AG04450 (cell line): ENCODE data around the gene XPNPEP1. TPM values are rescaled to one million over a fixed set of nuclear protein-coding genes. Genes with fewer than 3 reads are reported as not detected.

ENCODE experiments used
- CTCF ChIA-PET: fragments of 300-600, 350-600 bp; formaldehyde crosslinking; extraction: SDS; loops from one replicate; lab custom pipeline; 2022; ENCODE audit warnings: antibody characterized with exemption, inconsistent platforms; lab: Charles Lee
- POLR2A ChIA-PET: fragments of 350-600 bp; formaldehyde crosslinking; extraction: SDS; loops from one replicate; lab custom pipeline; 2021; ENCODE audit warnings: antibody characterized with exemption, inconsistent platforms; lab: Yijun Ruan, JAX
- DNase-seq: peaks from one replicate; pipeline ENCODE4 v3.0.0-alpha.2; 2011; ENCODE audit warnings: low read depth, low spot score
- H3K27ac ChIP-seq: one replicate; pipeline ENCODE4 v1.5.1; 2012; ENCODE audit warnings: low read depth, low read length, control low read depth
- H3K27me3 ChIP-seq: one replicate; pipeline ENCODE4 v1.6.0; 2012; ENCODE audit warnings: low read length; ENCODE audit not compliant: control insufficient read depth, insufficient read depth
- H3K4me3 ChIP-seq: 2 replicates; pipeline ENCODE4 v1.5.1; 2011; ENCODE audit warnings: mild to moderate bottlenecking, low read depth, low read length, control low read depth
- H3K9me3 ChIP-seq: 2 replicates; pipeline ENCODE4 v1.5.1; 2012; ENCODE audit warnings: low read length; ENCODE audit not compliant: control insufficient read depth, insufficient read depth
- polyA minus RNA-seq: library from RNA; depleted of rRNA, polyadenylated mRNA; stranded (reverse); fragments of >200 nt; gene quantifications from 2 replicates; pipeline ENCODE4 v1.2.3, GENCODE V29; 2011; rRNA and poly(A)+ RNA removed
- polyA plus RNA-seq: library from polyadenylated mRNA; depleted of rRNA; stranded (reverse); fragments of >200 nt; gene quantifications from 2 replicates; pipeline ENCODE4 v1.2.3, GENCODE V29; 2011; rRNA removed
- TF ChIP-seq, protein P1 (sequence below): IDR thresholded peaks from 2 replicates; pipeline ENCODE4 v1.5.1; 2011; ENCODE audit warnings: low read depth, low read length, control low read depth, inconsistent platforms

Gene XPNPEP1
- polyA plus RNA-seq (134 and 209 TPM in 2 replicates), polyA minus RNA-seq (303 and 472 TPM in 2 replicates)

DNA sequence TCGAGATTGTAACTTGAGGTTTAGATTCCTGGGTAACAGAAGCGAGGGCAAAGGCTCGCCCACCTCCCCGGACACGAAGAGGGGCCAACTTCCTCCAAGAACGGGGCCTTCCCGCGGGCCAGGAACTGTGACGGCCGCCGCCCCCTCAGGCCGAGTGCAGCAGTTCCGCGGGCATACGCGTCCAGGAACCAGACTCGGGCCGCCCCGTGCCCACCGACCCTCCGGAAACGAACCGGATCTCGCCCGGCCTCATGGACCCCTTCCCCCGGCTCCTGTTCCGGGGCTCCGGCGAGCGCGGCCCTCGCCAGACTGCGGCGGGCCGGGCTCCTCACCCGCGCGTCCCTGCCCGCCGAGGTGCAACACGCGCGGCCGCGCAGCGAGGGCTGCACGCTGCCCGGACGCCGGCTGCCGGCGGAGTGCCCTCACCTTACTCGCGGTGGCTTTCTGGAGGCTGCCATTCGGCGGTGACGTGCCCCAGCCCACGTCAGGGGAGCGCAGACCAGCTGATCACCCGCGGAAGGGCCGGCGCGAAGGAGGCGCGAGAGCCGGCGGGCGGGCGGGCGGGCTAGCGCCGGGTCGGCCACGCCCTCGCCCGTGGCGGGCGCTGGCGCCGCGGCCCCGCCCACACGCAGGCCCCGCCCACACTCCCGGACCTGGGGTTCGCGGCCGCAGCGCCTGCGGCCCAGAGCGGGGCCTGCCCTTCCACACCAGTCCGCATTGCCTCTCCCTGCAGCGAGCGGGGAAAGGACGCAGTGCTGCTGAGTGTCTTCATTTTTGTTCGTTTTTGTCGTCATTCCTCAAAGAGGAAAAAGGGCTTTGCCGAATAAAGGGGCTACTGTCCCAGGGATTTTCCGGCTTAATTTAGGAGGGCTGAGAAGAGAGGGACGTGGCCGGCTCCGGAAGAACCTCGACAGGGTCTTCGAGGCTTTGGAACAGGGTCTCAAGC lies at the start of gene XPNPEP1:
XPNPEP1 (minus strand) TSS at position 536 of the 946 bp plus-strand sequence; CDS start at position 458, 78 bp downstream.
- POLR2A ChIA-PET: interaction anchor here (0.7 to 1.0 kb wide), 2 partner anchors 80 to 84 kb away, joined by 3 to 4 read pairs; partner anchors contain the start of gene ADD3
- peak; percentile 37 for DNase-seq
- TF ChIP-seq, protein P1, sequence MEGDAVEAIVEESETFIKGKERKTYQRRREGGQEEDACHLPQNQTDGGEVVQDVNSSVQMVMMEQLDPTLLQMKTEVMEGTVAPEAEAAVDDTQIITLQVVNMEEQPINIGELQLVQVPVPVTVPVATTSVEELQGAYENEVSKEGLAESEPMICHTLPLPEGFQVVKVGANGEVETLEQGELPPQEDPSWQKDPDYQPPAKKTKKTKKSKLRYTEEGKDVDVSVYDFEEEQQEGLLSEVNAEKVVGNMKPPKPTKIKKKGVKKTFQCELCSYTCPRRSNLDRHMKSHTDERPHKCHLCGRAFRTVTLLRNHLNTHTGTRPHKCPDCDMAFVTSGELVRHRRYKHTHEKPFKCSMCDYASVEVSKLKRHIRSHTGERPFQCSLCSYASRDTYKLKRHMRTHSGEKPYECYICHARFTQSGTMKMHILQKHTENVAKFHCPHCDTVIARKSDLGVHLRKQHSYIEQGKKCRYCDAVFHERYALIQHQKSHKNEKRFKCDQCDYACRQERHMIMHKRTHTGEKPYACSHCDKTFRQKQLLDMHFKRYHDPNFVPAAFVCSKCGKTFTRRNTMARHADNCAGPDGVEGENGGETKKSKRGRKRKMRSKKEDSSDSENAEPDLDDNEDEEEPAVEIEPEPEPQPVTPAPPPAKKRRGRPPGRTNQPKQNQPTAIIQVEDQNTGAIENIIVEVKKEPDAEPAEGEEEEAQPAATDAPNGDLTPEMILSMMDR: no peak
- Histone ChIP-seq H3K9me3 (no peaks in the 10 kb centered on the region; the same call in 1 of the 2 replicates), H3K4me3 (peak within 1 kb of the TSS; percentile 80), H3K27ac (peak within 1 kb of the TSS; percentile 52), H3K27me3 (no peaks in the 10 kb centered on the region)
- CTCF ChIA-PET: no interaction called here

GRCh38 chr10:109972372-109973001 lies 49.2 kb upstream of the XPNPEP1 start:
- H3K27ac ChIP-seq: no peak overlapping the region
- no peak for DNase-seq
- POLR2A ChIA-PET: no interaction called here
- H3K4me3 ChIP-seq: no peak overlapping the region
- no peaks in the 10 kb centered on the region for H3K27me3 ChIP-seq
- TF ChIP-seq, protein P1: no peak
- CTCF ChIA-PET: no interaction called here
- H3K9me3 ChIP-seq: no peaks in the 10 kb centered on the region; the same call in 1 of the 2 replicates

GRCh38 chr10:109971634-109972033 lies 48.3 kb upstream of the XPNPEP1 start:
- CTCF ChIA-PET: no interaction called here
- no peaks in the 10 kb centered on the region; the same call in 1 of the 2 replicates for H3K9me3 ChIP-seq
- DNase-seq: no peak
- no peak overlapping the region for H3K4me3 ChIP-seq
- POLR2A ChIA-PET: no interaction called here
- H3K27ac ChIP-seq: no peak overlapping the region
- no peaks in the 10 kb centered on the region for H3K27me3 ChIP-seq
- TF ChIP-seq, protein P1: no peak

DNA sequence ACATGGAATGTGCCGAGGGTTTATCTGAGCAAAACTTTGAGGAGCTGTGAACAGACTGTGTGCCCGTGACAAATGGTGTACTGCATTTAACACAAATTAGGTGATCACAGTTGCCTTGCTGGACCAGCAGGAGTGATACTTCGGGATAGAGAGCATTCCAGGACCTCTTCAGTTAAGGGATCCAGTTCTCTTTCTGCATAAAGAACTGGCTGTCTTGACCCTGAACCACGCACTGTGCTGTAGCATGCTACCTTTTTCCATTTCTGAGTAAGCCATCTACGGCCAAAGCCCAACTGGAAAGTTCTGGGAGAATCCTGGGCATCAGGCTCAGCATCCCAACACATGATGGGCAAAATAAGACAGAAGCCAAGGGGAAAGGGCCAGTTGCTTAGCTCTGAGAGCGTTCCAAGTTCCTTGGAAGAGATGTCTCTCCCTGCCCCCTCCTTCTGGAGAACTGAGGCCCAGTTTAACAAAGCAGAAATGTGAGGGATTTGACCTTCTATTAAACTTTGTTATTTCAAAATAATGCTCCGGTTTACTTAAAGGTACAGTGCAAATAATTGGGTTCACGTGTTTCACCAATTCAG lies 46.5 kb upstream of the XPNPEP1 start:
- H3K27ac ChIP-seq: no peak overlapping the region
- no peak overlapping the region for H3K4me3 ChIP-seq
- POLR2A ChIA-PET: no interaction called here
- H3K9me3 ChIP-seq: no peaks in the 10 kb centered on the region; the same call in 1 of the 2 replicates
- DNase-seq: no peak
- CTCF ChIA-PET: interaction anchor here (1.0 to 2.5 kb wide), 2 partner anchors 8 to 86 kb away, joined by 3 to 11 read pairs; no protein-coding TSS in a partner anchor
- no peaks in the 10 kb centered on the region for H3K27me3 ChIP-seq
- TF ChIP-seq, protein P1: no peak
